ENCODE data around the gene NFIA. TPM values are rescaled to one million over a fixed set of nuclear protein-coding genes. Genes with fewer than 3 reads are reported as not detected.

NFIA gene
- total RNA-seq, 1 experiment from 2014 or later = 38.6 TPM

DNA sequence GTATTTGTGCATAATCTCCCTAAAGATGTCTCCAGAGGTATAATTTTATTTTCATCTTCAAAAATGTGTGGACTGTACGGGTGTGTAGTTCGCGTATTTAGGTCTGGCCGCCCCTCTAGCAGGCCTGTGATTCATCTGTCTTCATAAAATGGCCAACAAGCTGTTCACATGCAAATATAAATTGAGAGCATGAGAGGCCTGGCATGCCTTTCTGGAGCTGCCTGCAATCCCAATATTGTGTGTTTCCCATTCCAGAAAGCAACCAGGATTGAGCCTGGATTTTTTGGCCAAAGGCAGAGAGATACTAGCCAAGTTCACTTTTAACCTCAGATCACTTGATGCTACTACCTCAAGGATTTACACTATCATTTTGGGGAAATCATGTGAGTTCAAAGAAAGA is 197.2 kb downstream of the NFIA start:
- TF ChIP-seq, protein P1, sequence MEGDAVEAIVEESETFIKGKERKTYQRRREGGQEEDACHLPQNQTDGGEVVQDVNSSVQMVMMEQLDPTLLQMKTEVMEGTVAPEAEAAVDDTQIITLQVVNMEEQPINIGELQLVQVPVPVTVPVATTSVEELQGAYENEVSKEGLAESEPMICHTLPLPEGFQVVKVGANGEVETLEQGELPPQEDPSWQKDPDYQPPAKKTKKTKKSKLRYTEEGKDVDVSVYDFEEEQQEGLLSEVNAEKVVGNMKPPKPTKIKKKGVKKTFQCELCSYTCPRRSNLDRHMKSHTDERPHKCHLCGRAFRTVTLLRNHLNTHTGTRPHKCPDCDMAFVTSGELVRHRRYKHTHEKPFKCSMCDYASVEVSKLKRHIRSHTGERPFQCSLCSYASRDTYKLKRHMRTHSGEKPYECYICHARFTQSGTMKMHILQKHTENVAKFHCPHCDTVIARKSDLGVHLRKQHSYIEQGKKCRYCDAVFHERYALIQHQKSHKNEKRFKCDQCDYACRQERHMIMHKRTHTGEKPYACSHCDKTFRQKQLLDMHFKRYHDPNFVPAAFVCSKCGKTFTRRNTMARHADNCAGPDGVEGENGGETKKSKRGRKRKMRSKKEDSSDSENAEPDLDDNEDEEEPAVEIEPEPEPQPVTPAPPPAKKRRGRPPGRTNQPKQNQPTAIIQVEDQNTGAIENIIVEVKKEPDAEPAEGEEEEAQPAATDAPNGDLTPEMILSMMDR (IDR thresholded peaks at IDR 0.05; ENCODE audit: unreplicated experiment) = no peak
- CTCF ChIA-PET = no interaction called here
- no peak for DNase-seq
- H3K27ac Mint-ChIP-seq (ENCODE audit: unreplicated experiment) = no peak overlapping the region
- no peaks in the 10 kb centered on the region for H3K9me3 Mint-ChIP-seq (ENCODE audit: low read depth, unreplicated experiment)
- peaks cover 17% of the 10 kb centered on the region for H3K4me1 Mint-ChIP-seq (ENCODE audit: low read depth, unreplicated experiment)
- H3K36me3 Mint-ChIP-seq (ENCODE audit: insufficient read depth, unreplicated experiment) = peaks cover 4% of the 10 kb centered on the region
- intact Hi-C loops (cut with micrococcal nuclease; ENCODE audit: unreplicated experiment) = no loop called here
- H3K4me3 Mint-ChIP-seq (ENCODE audit: low read depth, unreplicated experiment) = no peak overlapping the region
- no TSS peak for BruUV-seq (replicated peaks)
- H3K27me3 Mint-ChIP-seq (ENCODE audit: unreplicated experiment) = no peaks in the 10 kb centered on the region

DNA sequence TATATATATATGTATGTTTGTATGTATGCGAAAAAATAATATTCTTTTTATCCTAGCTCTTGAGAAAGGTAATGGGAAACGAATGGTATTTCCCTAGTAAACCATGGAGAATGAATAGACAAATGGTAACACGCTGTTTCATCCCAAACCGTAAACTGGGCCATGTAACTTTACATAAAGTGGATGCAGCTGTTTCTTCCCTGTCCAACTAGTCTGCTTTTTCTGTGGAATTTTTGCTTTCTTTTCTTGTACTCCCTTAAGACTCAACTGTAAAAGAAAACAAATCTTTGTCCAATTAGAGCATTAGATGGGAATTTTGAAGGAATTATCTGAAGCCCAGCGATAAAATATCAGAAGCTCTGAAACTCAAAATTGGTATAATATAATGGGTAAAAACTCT is 198.1 kb downstream of the NFIA start:
- intact Hi-C loops (cut with micrococcal nuclease; ENCODE audit: unreplicated experiment) = loop anchor here (10.0 kb wide), 1 partner anchor 126 kb away; no protein-coding TSS in a partner anchor
- Mint-ChIP-seq H3K36me3 (ENCODE audit: insufficient read depth, unreplicated experiment) (peaks cover 4% of the 10 kb centered on the region), H3K9me3 (ENCODE audit: low read depth, unreplicated experiment) (no peaks in the 10 kb centered on the region), H3K27me3 (ENCODE audit: unreplicated experiment) (no peaks in the 10 kb centered on the region), H3K4me3 (ENCODE audit: low read depth, unreplicated experiment) (no peak overlapping the region), H3K4me1 (ENCODE audit: low read depth, unreplicated experiment) (peaks cover 26% of the 10 kb centered on the region), H3K27ac (ENCODE audit: unreplicated experiment) (no peak overlapping the region)
- TF ChIP-seq, protein P1 (IDR thresholded peaks at IDR 0.05; ENCODE audit: unreplicated experiment) = no peak
- no TSS peak for BruUV-seq (replicated peaks)
- CTCF ChIA-PET = no interaction called here
- no peak for DNase-seq

DNA sequence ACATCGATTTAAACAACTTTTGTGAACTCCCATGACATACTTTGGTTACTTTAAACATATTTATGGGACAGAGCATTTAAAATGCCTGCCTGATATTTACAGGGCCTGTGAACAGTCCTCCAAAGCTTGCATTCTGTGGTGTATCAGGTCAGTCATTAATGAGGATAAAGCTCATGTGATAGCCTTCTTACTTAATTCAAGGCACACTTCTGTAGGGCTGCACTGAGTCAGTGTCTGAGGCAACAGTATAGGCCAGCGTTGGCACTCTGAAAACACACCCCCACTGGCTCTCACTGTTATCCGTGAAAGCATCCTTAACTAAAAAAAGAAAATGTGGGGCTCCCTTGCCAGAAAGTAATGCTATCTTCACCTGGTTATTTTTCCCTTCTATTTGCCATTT is 200.0 kb downstream of the NFIA start:
- no peak overlapping the region for H3K4me3 Mint-ChIP-seq (ENCODE audit: low read depth, unreplicated experiment)
- H3K27me3 Mint-ChIP-seq (ENCODE audit: unreplicated experiment) = no peaks in the 10 kb centered on the region
- TF ChIP-seq, protein P1 (IDR thresholded peaks at IDR 0.05; ENCODE audit: unreplicated experiment) = no peak
- H3K4me1 Mint-ChIP-seq (ENCODE audit: low read depth, unreplicated experiment) = peaks cover 45% of the 10 kb centered on the region
- H3K36me3 Mint-ChIP-seq (ENCODE audit: insufficient read depth, unreplicated experiment) = peaks cover 6% of the 10 kb centered on the region
- peak; percentile 27 for DNase-seq
- BruUV-seq (replicated peaks) = no TSS peak
- H3K27ac Mint-ChIP-seq (ENCODE audit: unreplicated experiment) = peak overlapping the region; percentile 7
- CTCF ChIA-PET = interaction anchor here (0.6 to 1.9 kb wide), 5 partner anchors 19 to 723 kb away, joined by 4 to 8 read pairs (median 5); no protein-coding TSS in a partner anchor
- intact Hi-C loops (cut with micrococcal nuclease; ENCODE audit: unreplicated experiment) = loop anchor here (10.0 kb wide), 1 partner anchor 128 kb away; no protein-coding TSS in a partner anchor
- H3K9me3 Mint-ChIP-seq (ENCODE audit: low read depth, unreplicated experiment) = no peaks in the 10 kb centered on the region

DNA sequence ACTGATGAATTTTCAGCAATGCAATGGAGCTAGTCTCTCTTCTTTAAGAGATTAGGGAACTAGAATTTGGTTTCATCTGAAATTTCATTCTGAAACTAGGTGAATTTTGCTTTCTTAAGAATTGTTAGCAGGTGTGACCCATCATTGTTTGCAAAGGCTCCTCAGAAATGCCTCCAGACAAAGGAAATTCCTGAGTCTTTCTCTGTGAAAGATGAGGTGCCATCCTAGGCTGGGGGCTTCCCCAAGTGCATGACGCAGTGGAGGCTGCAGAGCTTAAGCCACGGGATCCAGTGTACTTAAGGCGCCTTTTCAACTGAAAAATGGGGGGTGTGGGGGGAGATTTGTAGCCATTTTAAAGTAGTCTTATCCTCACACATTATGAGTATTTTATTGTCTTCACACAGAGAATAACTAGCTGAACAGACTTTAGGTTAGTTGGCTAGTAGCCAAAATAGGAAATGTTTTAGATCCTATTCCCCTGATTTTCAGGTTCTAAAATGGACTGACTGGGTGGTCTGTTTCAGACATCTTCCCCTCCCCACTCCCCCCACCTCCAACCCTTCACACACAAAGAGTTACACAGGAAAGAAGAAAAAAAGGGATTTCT is 202.0 kb downstream of the NFIA start:
- TF ChIP-seq, protein P1 (IDR thresholded peaks at IDR 0.05; ENCODE audit: unreplicated experiment) = no peak

More for the DNA sequence above, 202.0 kb downstream of the NFIA start:
- H3K9me3 Mint-ChIP-seq (ENCODE audit: low read depth, unreplicated experiment) = no peaks in the 10 kb centered on the region
- H3K27me3 Mint-ChIP-seq (ENCODE audit: unreplicated experiment) = no peaks in the 10 kb centered on the region
- CTCF ChIA-PET = interaction anchor here (0.6 to 1.5 kb wide), 4 partner anchors 62 to 1426 kb away, joined by 3 to 4 read pairs (median 4); no protein-coding TSS in a partner anchor
- DNase-seq = no peak
- H3K27ac Mint-ChIP-seq (ENCODE audit: unreplicated experiment) = no peak overlapping the region
- BruUV-seq (replicated peaks) = no TSS peak
- peaks cover 62% of the 10 kb centered on the region for H3K4me1 Mint-ChIP-seq (ENCODE audit: low read depth, unreplicated experiment)
- no peak overlapping the region for H3K4me3 Mint-ChIP-seq (ENCODE audit: low read depth, unreplicated experiment)
- H3K36me3 Mint-ChIP-seq (ENCODE audit: insufficient read depth, unreplicated experiment) = peaks cover 9% of the 10 kb centered on the region
- intact Hi-C loops (cut with micrococcal nuclease; ENCODE audit: unreplicated experiment) = loop anchor here (10.0 kb wide), 1 partner anchor 130 kb away; no protein-coding TSS in a partner anchor

Data from Calu3 (cell line).